Ishikawa (cell line): Measurements from ENCODE around the gene MTHFD1L.

Experiments used
- FOXM1 ChIP-seq: IDR thresholded peaks from 2 replicates; pipeline ENCODE4 v1.6.1; 2012; ENCODE audit warnings: low read depth, borderline replicate concordance
- NFIC ChIP-seq: IDR thresholded peaks from 2 replicates; pipeline ENCODE4 v1.6.1; 2012
- RAD21 ChIP-seq: IDR thresholded peaks from 2 replicates; pipeline ENCODE4 v1.6.1; 2012; ENCODE audit warnings: low read depth
- TCF12 ChIP-seq: IDR thresholded peaks from 2 replicates; pipeline ENCODE4 v1.6.1; 2012; ENCODE audit warnings: low read depth

GRCh38 chr6:151005164-151005563 lies 139.7 kb downstream of the MTHFD1L start:
- TF ChIP-seq TCF12 = no peak
- TF ChIP-seq NFIC = no peak
- no peak for TF ChIP-seq FOXM1
- no peak for TF ChIP-seq RAD21
